Left lung (tissue), 10 donors: ENCODE measurements around the gene RNF186. TPM values are rescaled to one million over a fixed set of nuclear protein-coding genes. Genes with fewer than 3 reads are reported as not detected.

ENCODE experiments used
- ATAC-seq: fragments of 200-7000 bp; cut with Tn5 transposase; one replicate; pipeline ENCODE4 v1.9.1; 2020; ENCODE audit warnings: moderate library complexity
- DNase-seq, 4 donors: peaks; one replicate each; pipeline ENCODE4 v3.0.0-alpha.2; 2013 to 2020
- H3K27ac ChIP-seq, 2 donors: fragments of 200-600 bp; sonication (generic) in 1 of 2; one replicate each; pipeline versions ENCODE4 v1.5.0 to v1.8.0; 2020 to 2021
- H3K27me3 ChIP-seq, 2 donors: fragments of 200-600 bp; sonication (generic) in 1 of 2; one replicate each; pipeline versions ENCODE4 v1.5.0 to v1.8.0; 2020 to 2021
- H3K36me3 ChIP-seq, 2 donors: fragments of 200-600 bp; sonication (generic) in 1 of 2; one replicate each; pipeline versions ENCODE4 v1.5.0 to v1.8.0; 2020 to 2021
- H3K4me1 ChIP-seq, 2 donors: fragments of 200-600 bp; one replicate each; pipeline ENCODE4 v1.8.0; 2021
- H3K4me3 ChIP-seq, 2 donors: fragments of 200-600 bp; sonication (generic) in 1 of 2; one replicate each; pipeline versions ENCODE4 v1.5.0 to v1.8.0; 2020 to 2021; ENCODE audit warnings: mild to moderate bottlenecking in 1 of 2
- H3K9me3 ChIP-seq, 2 donors: fragments of 200-600 bp; sonication (generic) in 1 of 2; one replicate each; pipeline versions ENCODE4 v1.5.0 to v1.8.0; 2020 to 2021
- CTCF ChIP-seq, 2 donors: fragments of 200-600 bp; sonication (generic) in 1 of 2; IDR thresholded peaks; one replicate each; pipeline versions ENCODE4 v1.5.0 to v1.8.0; 2021; ENCODE audit warnings: antibody characterized with exemption in 2 of 2
- intact Hi-C, 2 donors: fragments of 100-400 bp; cut with DNase I; formaldehyde crosslinking; loops; one replicate each; pipeline versions ENCODE4 v1.11.2 to v1.14.2; 2022
- polyA plus RNA-seq, 6 donors: library from polyadenylated mRNA; unstranded; fragments of 120-200 nt; gene quantifications; one replicate each; pipeline ENCODE4 v1.2.1, GENCODE V29; 2013; ENCODE audit not compliant: insufficient read length in 6 of 6
- total RNA-seq, 2 donors: library from RNA; stranded (reverse); fragmentation: NEBNext Ultra II Directional; extraction: Animal tissue kit (Norgen Biotek cat#: 25700); gene quantifications; one replicate each; pipeline ENCODE4 v1.2.1, GENCODE V29; 2021
- donor health status: DM: no; HTN: yes; CAD: no.
- donor health status: DM: no; HTN: no; CAD: no.

RNF186 gene
- total and polyA plus RNA-seq, 8 donors = 0.12 TPM; not detected in 7

DNA sequence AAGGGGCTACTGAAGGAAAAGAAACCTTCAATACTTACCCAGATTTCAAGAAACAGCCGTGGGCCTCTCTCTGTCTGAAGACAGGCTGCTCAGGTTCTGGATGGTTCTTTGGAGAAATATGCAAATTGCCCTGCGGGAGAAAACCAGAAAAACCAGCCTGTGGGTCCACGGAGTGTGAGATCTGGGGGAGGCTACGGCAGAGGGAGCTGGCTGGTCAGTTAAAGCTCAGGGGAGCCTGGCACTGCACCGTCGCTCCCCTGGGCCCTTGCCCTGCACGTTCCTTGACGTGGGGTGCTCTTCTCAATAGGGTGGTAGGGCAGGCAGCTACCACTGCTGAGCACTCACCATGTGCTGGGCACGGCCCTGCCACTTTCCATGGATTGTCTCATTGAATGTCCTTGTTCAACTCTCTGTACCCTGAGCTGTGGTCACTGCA is 28.1 kb downstream of the RNF186 start:
- Histone ChIP-seq H3K27me3 (no peaks in the 10 kb centered on the region), H3K9me3 (no peaks in the 10 kb centered on the region), H3K4me1 (no peaks in the 10 kb centered on the region), H3K4me3 (no peak overlapping the region), H3K27ac (no peak overlapping the region), H3K36me3 (peaks cover 0 to 45% of the 10 kb centered on the region in 2 donors)
- peak; percentile 92 for ATAC-seq
- no peak for TF ChIP-seq CTCF (IDR thresholded peaks at IDR 0.05)
- intact Hi-C loops = no loop called here
- DNase-seq = peak in 1 of 4 donors; percentile 70

GRCh38 chr1:19785660-19786059 is 29.4 kb downstream of the RNF186 start:
- no peak overlapping the region for H3K27ac ChIP-seq
- intact Hi-C loops = no loop called here
- DNase-seq (no peak), ATAC-seq (no peak)
- TF ChIP-seq CTCF (IDR thresholded peaks at IDR 0.05) = no peak
- no peaks in the 10 kb centered on the region for H3K9me3 ChIP-seq
- H3K4me3 ChIP-seq = no peak overlapping the region
- peaks cover 0 to 37% of the 10 kb centered on the region in 2 donors for H3K36me3 ChIP-seq
- H3K4me1 ChIP-seq = no peaks in the 10 kb centered on the region
- no peaks in the 10 kb centered on the region for H3K27me3 ChIP-seq

DNA sequence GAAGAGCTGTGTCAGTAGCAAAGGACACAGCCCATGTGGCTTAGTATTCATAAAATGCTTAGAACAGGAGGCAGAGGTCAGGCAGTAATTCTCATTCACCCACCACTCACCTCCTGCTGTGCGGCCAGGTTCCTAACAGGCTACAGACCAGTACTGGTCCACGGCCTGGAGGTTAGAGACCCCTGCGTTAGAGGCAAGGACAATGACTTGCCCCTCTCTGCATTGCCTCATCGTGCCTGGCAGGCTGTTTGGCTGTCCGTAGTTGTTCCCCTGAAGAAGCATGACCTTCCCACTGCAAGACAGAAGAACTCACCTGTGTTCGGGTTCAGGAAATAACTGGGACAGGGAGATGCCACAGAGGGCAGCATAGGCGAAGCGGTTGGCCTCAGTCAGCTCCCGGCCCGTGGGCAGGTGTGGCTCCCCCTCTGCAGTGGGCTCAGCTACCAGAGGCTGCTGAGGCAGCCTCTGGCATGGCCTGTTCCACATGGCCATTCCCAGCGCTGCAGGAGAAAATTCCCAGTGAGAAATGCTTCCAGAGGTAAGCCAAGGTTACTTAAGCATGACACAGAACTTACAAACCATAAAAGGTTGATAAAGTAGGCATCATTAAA is 34.7 kb downstream of the RNF186 start:
- no peak for TF ChIP-seq CTCF (IDR thresholded peaks at IDR 0.05)
- Histone ChIP-seq H3K27me3 (no peaks in the 10 kb centered on the region), H3K4me1 (no peaks in the 10 kb centered on the region), H3K36me3 (peaks cover 0 to 64% of the 10 kb centered on the region in 2 donors), H3K4me3 (no peak overlapping the region), H3K27ac (no peak overlapping the region), H3K9me3 (no peaks in the 10 kb centered on the region)
- ATAC-seq (no peak), DNase-seq (no peak)
- intact Hi-C loops = no loop called here

DNA sequence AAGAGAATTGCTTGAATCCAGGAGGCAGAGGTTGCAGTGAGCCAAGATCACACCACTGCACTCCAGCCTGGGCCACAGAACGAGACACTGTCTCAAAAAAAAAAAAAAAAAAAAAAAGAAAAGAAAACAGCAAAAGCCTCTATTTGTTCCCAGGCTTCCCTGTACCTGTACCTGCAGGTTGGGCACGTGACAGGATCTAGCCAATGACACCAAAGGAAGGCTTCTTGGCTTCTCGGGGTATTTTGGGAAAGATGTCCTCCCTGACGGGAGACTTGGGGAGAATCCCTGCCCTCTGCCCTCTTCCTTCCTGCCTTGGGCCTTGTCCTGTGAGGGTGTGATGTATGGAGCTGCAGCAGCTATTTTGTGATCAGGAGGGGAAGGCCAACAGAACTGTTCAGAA is 38.1 kb downstream of the RNF186 start:
- DNase-seq = no peak
- ATAC-seq = no peak
- Histone ChIP-seq H3K27ac (no peak overlapping the region), H3K4me3 (no peak overlapping the region), H3K9me3 (no peaks in the 10 kb centered on the region), H3K36me3 (peaks cover 0 to 65% of the 10 kb centered on the region in 2 donors), H3K27me3 (no peaks in the 10 kb centered on the region), H3K4me1 (no peaks in the 10 kb centered on the region)
- intact Hi-C loops = no loop called here
- TF ChIP-seq CTCF (IDR thresholded peaks at IDR 0.05) = no peak

- no peak for ATAC-seq
- H3K36me3 ChIP-seq = peaks cover 0 to 72% of the 10 kb centered on the region in 2 donors
- intact Hi-C loops = no loop called here
Measured at GRCh38 chr1:19776287-19776686, 38.8 kb downstream of the RNF186 start.

More at GRCh38 chr1:19776287-19776686, 38.8 kb downstream of the RNF186 start:
- Histone ChIP-seq H3K9me3 (no peaks in the 10 kb centered on the region), H3K4me3 (no peak overlapping the region), H3K4me1 (no peaks in the 10 kb centered on the region), H3K27me3 (no peaks in the 10 kb centered on the region), H3K27ac (no peak overlapping the region)
- no peak for TF ChIP-seq CTCF (IDR thresholded peaks at IDR 0.05)
- no peak for DNase-seq
